Karpas-422 (cell line): ENCODE data around the gene ATP2A2. TPM values are rescaled to one million over a fixed set of nuclear protein-coding genes. Genes with fewer than 3 reads are reported as not detected.

Experiments used
- DNase-seq: peaks from one replicate; pipeline ENCODE4 v3.0.0-alpha.2; 2015
- H2AFZ ChIP-seq: fragments of 200-600 bp; sonication (generic); 2 replicates; pipeline ENCODE4 v1.6.1; 2014; ENCODE audit warnings: antibody characterized with exemption, low read length, mixed read lengths
- H3K27ac ChIP-seq: fragments of 200-600 bp; sonication (generic); 2 replicates; pipeline ENCODE4 v1.5.1; 2014; ENCODE audit warnings: mild to moderate bottlenecking, low read length, moderate library complexity
- H3K27me3 ChIP-seq: fragments of 200-600 bp; sonication (generic); 2 replicates; pipeline ENCODE4 v1.6.1; 2014; ENCODE audit warnings: low read length, mixed read lengths
- H3K36me3 ChIP-seq: fragments of 200-600 bp; sonication (generic); 2 replicates; pipeline ENCODE4 v1.6.1; 2014; ENCODE audit warnings: low read length, mixed read lengths; ENCODE audit not compliant: insufficient read depth
- H3K4me1 ChIP-seq: fragments of 200-600 bp; sonication (generic); 2 replicates; pipeline ENCODE4 v1.6.1; 2014; ENCODE audit warnings: mild to moderate bottlenecking, low read length, mixed read lengths
- H3K4me2 ChIP-seq: fragments of 200-600 bp; sonication (generic); 2 replicates; pipeline ENCODE4 v1.6.1; 2014; ENCODE audit warnings: low read length, low read depth, mild to moderate bottlenecking; ENCODE audit not compliant: poor library complexity, severe bottlenecking
- H3K4me3 ChIP-seq: fragments of 200-600 bp; sonication (generic); 2 replicates; pipeline ENCODE4 v1.5.1; 2014; ENCODE audit warnings: mild to moderate bottlenecking, antibody characterized with exemption, low read length, mixed read lengths
- H3K79me2 ChIP-seq: fragments of 200-600 bp; sonication (generic); 2 replicates; pipeline ENCODE4 v1.6.1; 2014; ENCODE audit warnings: mild to moderate bottlenecking, low read length, mixed read lengths
- H3K9ac ChIP-seq: fragments of 200-600 bp; sonication (generic); 2 replicates; pipeline ENCODE4 v1.6.0; 2014; ENCODE audit warnings: low read length
- H3K9me2 ChIP-seq: fragments of 200-600 bp; sonication (generic), shearing (Covaris generic); replicated peaks from 2 replicates; pipeline ENCODE4 v1.6.0; 2014; ENCODE audit warnings: mild to moderate bottlenecking, low read length, moderate library complexity; ENCODE audit not compliant: insufficient read depth
- H3K9me3 ChIP-seq: fragments of 300-700, 200-600 bp; sonication (generic); 2 replicates; pipeline ENCODE4 v1.6.1; 2014; ENCODE audit warnings: low read length, mixed read lengths
- H4K20me1 ChIP-seq: fragments of 200-600 bp; sonication (generic); 2 replicates; pipeline ENCODE4 v1.6.1; 2014; ENCODE audit warnings: mild to moderate bottlenecking, antibody characterized with exemption, low read length, low read depth; ENCODE audit not compliant: insufficient read depth
- total RNA-seq: library from RNA; depleted of rRNA; stranded (reverse); fragments of >200 nt; shearing (Covaris generic); gene quantifications from 2 replicates; pipeline ENCODE4 v1.2.3, GENCODE V29; 2014; ENCODE audit warnings: low replicate concordance

Gene ATP2A2
- total RNA-seq, 1 experiment from 2014 or later = 88.5 TPM

GRCh38 chr12:110280392-110280778 is 662 bp upstream of the ATP2A2 start:
- Histone ChIP-seq H3K4me1 (peaks cover 44% of the 10 kb centered on the region), H3K9me2 (no peaks in the 10 kb centered on the region), H3K4me2 (peak overlapping the region; percentile 96), H3K79me2 (peaks cover 40% of the 10 kb centered on the region), H3K27ac (peak overlapping the region; percentile 46; the same call in 1 of the 2 replicates), H3K9ac (peak overlapping the region; percentile 93), H3K4me3 (peak overlapping the region; percentile 84), H3K9me3 (no peaks in the 10 kb centered on the region), H3K36me3 (peaks cover 28% of the 10 kb centered on the region), H2AFZ (peak overlapping the region; percentile 96), H3K27me3 (no peaks in the 10 kb centered on the region), H4K20me1 (peaks cover 38% of the 10 kb centered on the region)
- peak; percentile 86 for DNase-seq

GRCh38 chr12:110281549-110282299 is 677 bp downstream of the ATP2A2 start:
- DNase-seq = peak; percentile 76

GRCh38 chr12:110282300-110282860 is 1.3 kb downstream of the ATP2A2 start:
- no peaks in the 10 kb centered on the region for H3K9me2 ChIP-seq
- DNase-seq = no peak
- H3K27me3 ChIP-seq = no peaks in the 10 kb centered on the region
- H4K20me1 ChIP-seq = peaks cover 45% of the 10 kb centered on the region
- peaks cover 48% of the 10 kb centered on the region for H3K4me1 ChIP-seq
- H3K4me3 ChIP-seq = peak overlapping the region; percentile 87
- H3K9me3 ChIP-seq = no peaks in the 10 kb centered on the region
- H3K36me3 ChIP-seq = peaks cover 43% of the 10 kb centered on the region
- H3K9ac ChIP-seq = peak overlapping the region; percentile 97
- H2AFZ ChIP-seq = no peak overlapping the region
- peak overlapping the region; percentile 75 for H3K27ac ChIP-seq
- peaks cover 59% of the 10 kb centered on the region for H3K79me2 ChIP-seq
- H3K4me2 ChIP-seq = peak overlapping the region; percentile 82

More at GRCh38 chr12:110281549-110282299, 677 bp downstream of the ATP2A2 start:
- peaks cover 39% of the 10 kb centered on the region for H3K36me3 ChIP-seq
- peaks cover 48% of the 10 kb centered on the region for H3K4me1 ChIP-seq
- peak overlapping the region; percentile 87 for H3K4me3 ChIP-seq
- H3K9me3 ChIP-seq = no peaks in the 10 kb centered on the region
- H2AFZ ChIP-seq = no peak overlapping the region
- peak overlapping the region; percentile 75 for H3K27ac ChIP-seq
- peak overlapping the region; percentile 82 for H3K4me2 ChIP-seq
- H4K20me1 ChIP-seq = peaks cover 44% of the 10 kb centered on the region
- H3K9ac ChIP-seq = peak overlapping the region; percentile 97
- H3K9me2 ChIP-seq = no peaks in the 10 kb centered on the region
- H3K27me3 ChIP-seq = no peaks in the 10 kb centered on the region
- peaks cover 53% of the 10 kb centered on the region for H3K79me2 ChIP-seq

GRCh38 chr12:110282956-110283817 is 2.1 kb downstream of the ATP2A2 start:
- Histone ChIP-seq H3K79me2 (peaks cover 68% of the 10 kb centered on the region), H3K36me3 (peaks cover 48% of the 10 kb centered on the region), H3K27ac (peak overlapping the region; percentile 75; the same call in 1 of the 2 replicates), H3K27me3 (no peaks in the 10 kb centered on the region), H3K9ac (peak overlapping the region; percentile 97), H2AFZ (no peak overlapping the region), H3K4me2 (peak overlapping the region; percentile 82), H3K9me3 (no peaks in the 10 kb centered on the region), H4K20me1 (peaks cover 49% of the 10 kb centered on the region), H3K4me3 (peak overlapping the region; percentile 87), H3K4me1 (peaks cover 48% of the 10 kb centered on the region), H3K9me2 (no peaks in the 10 kb centered on the region)
- peak; percentile 58 for DNase-seq

GRCh38 chr12:110284597-110284996 is 3.5 kb downstream of the ATP2A2 start:
- no peaks in the 10 kb centered on the region for H3K27me3 ChIP-seq
- H3K27ac ChIP-seq = no peak overlapping the region
- H3K79me2 ChIP-seq = peaks cover 82% of the 10 kb centered on the region
- no peak overlapping the region; the same call in 1 of the 2 replicates for H3K9ac ChIP-seq
- no peak overlapping the region for H2AFZ ChIP-seq
- peaks cover 46% of the 10 kb centered on the region for H3K4me1 ChIP-seq
- no peaks in the 10 kb centered on the region for H3K9me3 ChIP-seq
- H4K20me1 ChIP-seq = peaks cover 58% of the 10 kb centered on the region
- peaks cover 57% of the 10 kb centered on the region for H3K36me3 ChIP-seq
- peak overlapping the region; percentile 82 for H3K4me2 ChIP-seq
- H3K9me2 ChIP-seq = no peaks in the 10 kb centered on the region
- DNase-seq = no peak
- H3K4me3 ChIP-seq = peak overlapping the region; percentile 87

- Histone ChIP-seq H2AFZ (no peak overlapping the region), H3K4me1 (peaks cover 34% of the 10 kb centered on the region), H3K79me2 (peaks cover 100% of the 10 kb centered on the region), H3K27me3 (no peaks in the 10 kb centered on the region), H3K9ac (no peak overlapping the region), H3K9me3 (no peaks in the 10 kb centered on the region), H3K36me3 (peaks cover 69% of the 10 kb centered on the region), H3K27ac (no peak overlapping the region), H3K4me2 (no peak overlapping the region), H3K4me3 (no peak overlapping the region), H3K9me2 (no peaks in the 10 kb centered on the region), H4K20me1 (peaks cover 69% of the 10 kb centered on the region)
- DNase-seq = no peak
Measured at GRCh38 chr12:110286623-110287022, 5.6 kb downstream of the ATP2A2 start.

- DNase-seq = no peak
- Histone ChIP-seq H3K27me3 (no peaks in the 10 kb centered on the region), H3K4me1 (peaks cover 28% of the 10 kb centered on the region), H4K20me1 (peaks cover 60% of the 10 kb centered on the region), H3K9me3 (no peaks in the 10 kb centered on the region), H3K79me2 (peaks cover 100% of the 10 kb centered on the region), H3K36me3 (peaks cover 76% of the 10 kb centered on the region), H3K4me2 (no peak overlapping the region), H3K27ac (no peak overlapping the region), H3K9me2 (no peaks in the 10 kb centered on the region), H2AFZ (no peak overlapping the region), H3K9ac (no peak overlapping the region), H3K4me3 (no peak overlapping the region)
Measured at GRCh38 chr12:110287986-110288385, 6.9 kb downstream of the ATP2A2 start.
